Esophagus squamous epithelium (tissue), 5 donors: Measurements from ENCODE around the gene CGB1. TPM values are rescaled to one million over a fixed set of nuclear protein-coding genes. Genes with fewer than 3 reads are reported as not detected.
A peak's percentile ranks its signal among the peaks of the same experiment; 100 is the strongest.

ENCODE experiments used
- DNase-seq: peaks from one replicate; lab custom pipeline; 2025; lab: John Stamatoyannopoulos, UW
- H3K27ac ChIP-seq, 4 donors: fragments of 200-600 bp; sonication (generic); one replicate each; pipeline ENCODE4 v1.5.1; 2016 to 2019; ENCODE audit warnings: mild to moderate bottlenecking in 1 of 4
- H3K27me3 ChIP-seq, 4 donors: fragments of 200-600 bp; sonication (generic); 1 replicate in 3 of 4; 2 replicates in 1 of 4; pipeline versions ENCODE4 v1.5.1 to v1.6.0; 2017 to 2021; ENCODE audit warnings: antibody characterized with exemption in 1 of 4
- H3K36me3 ChIP-seq, 3 donors: fragments of 200-600 bp; sonication (generic); one replicate each; pipeline ENCODE4 v1.5.1; 2016 to 2019
- H3K4me1 ChIP-seq, 3 donors: fragments of 200-600 bp; sonication (generic); one replicate each; pipeline ENCODE4 v1.5.1; 2017 to 2019
- H3K4me3 ChIP-seq, 4 donors: fragments of 200-600 bp; sonication (generic); 1 replicate in 3 of 4; 2 replicates in 1 of 4; pipeline ENCODE4 v1.5.1; 2016 to 2019; ENCODE audit warnings: mild to moderate bottlenecking in 2 of 4, moderate library complexity in 1 of 4
- H3K9me3 ChIP-seq, 3 donors: fragments of 200-600 bp; sonication (generic); one replicate each; pipeline ENCODE4 v1.5.1; 2016 to 2019
- POLR2A ChIP-seq, 4 donors: fragments of 450-650 bp; IDR thresholded peaks; one replicate each; pipeline ENCODE4 v1.6.1; 2017; ENCODE audit warnings: antibody characterized with exemption in 4 of 4, mild to moderate bottlenecking in 4 of 4, moderate library complexity in 3 of 4
- WGBS, 2 donors: methylation state at CpG; one replicate each; pipeline ENCODE4 v1.1.5; 2018; 5-methylcytosine and 5-hydroxymethylcytosine counted together
- intact Hi-C: fragments of 100-400 bp; cut with DNase I; formaldehyde crosslinking; loops from one replicate; pipeline ENCODE4 v1.15.0; 2022
- total RNA-seq, 4 donors: library from RNA; depleted of rRNA; stranded (reverse); fragments of >200 nt; gene quantifications; one replicate each; pipeline ENCODE4 v1.1.0, GENCODE V29; 2016
- TF ChIP-seq, protein P1 (sequence below), 6 experiments: fragments of 450-650 bp in 4 of 6; fragments of 200-600 bp in 2 of 6; sonication (generic) in 2 of 6; IDR thresholded peaks; one replicate each; pipeline ENCODE4 v1.5.1; 2016 to 2019; ENCODE audit warnings: antibody characterized with exemption in 6 of 6, mild to moderate bottlenecking in 4 of 6, moderate library complexity in 4 of 6
- donor health status: DM: yes; HTN: yes; CAD: no.

Gene CGB1
- total RNA-seq, 4 donors from 2014 or later: not detected

- 90 to 92% methylated on average over 12 to 16 of the region's 21 CpGs for WGBS, 2 donors
- no peak for DNase-seq
Observed at GRCh38 chr19:49070416-49070815, 33.7 kb upstream of the CGB1 start.

GRCh38 chr19:49069026-49069425 is 32.3 kb upstream of the CGB1 start:
- peaks cover 5 to 100% (median 22%) of the 10 kb centered on the region in 4 donors for H3K27me3 ChIP-seq
- WGBS, 2 donors: 84 to 91% methylated on average over 6 to 9 of the region's 9 CpGs
- intact Hi-C loops: no loop called here
- peaks cover 9 to 37% (median 10%) of the 10 kb centered on the region in 3 donors for H3K4me1 ChIP-seq
- H3K27ac ChIP-seq: no peak overlapping the region
- H3K36me3 ChIP-seq: no peaks in the 10 kb centered on the region
- no peaks in the 10 kb centered on the region for H3K9me3 ChIP-seq
- TF ChIP-seq POLR2A (IDR thresholded peaks at IDR 0.05): no peak
- TF ChIP-seq, protein P1, sequence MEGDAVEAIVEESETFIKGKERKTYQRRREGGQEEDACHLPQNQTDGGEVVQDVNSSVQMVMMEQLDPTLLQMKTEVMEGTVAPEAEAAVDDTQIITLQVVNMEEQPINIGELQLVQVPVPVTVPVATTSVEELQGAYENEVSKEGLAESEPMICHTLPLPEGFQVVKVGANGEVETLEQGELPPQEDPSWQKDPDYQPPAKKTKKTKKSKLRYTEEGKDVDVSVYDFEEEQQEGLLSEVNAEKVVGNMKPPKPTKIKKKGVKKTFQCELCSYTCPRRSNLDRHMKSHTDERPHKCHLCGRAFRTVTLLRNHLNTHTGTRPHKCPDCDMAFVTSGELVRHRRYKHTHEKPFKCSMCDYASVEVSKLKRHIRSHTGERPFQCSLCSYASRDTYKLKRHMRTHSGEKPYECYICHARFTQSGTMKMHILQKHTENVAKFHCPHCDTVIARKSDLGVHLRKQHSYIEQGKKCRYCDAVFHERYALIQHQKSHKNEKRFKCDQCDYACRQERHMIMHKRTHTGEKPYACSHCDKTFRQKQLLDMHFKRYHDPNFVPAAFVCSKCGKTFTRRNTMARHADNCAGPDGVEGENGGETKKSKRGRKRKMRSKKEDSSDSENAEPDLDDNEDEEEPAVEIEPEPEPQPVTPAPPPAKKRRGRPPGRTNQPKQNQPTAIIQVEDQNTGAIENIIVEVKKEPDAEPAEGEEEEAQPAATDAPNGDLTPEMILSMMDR (IDR thresholded peaks at IDR 0.05): no peak
- H3K4me3 ChIP-seq: no peak overlapping the region
- no peak for DNase-seq

More at GRCh38 chr19:49070416-49070815, 33.7 kb upstream of the CGB1 start:
- Histone ChIP-seq H3K4me3 (no peak overlapping the region), H3K36me3 (no peaks in the 10 kb centered on the region), H3K4me1 (peaks cover under 1 to 25% (median 3%) of the 10 kb centered on the region in 3 donors), H3K27ac (no peak overlapping the region), H3K27me3 (peaks cover 5 to 92% (median 21%) of the 10 kb centered on the region in 4 donors), H3K9me3 (no peaks in the 10 kb centered on the region)
- TF ChIP-seq POLR2A (IDR thresholded peaks at IDR 0.05): no peak
- TF ChIP-seq, protein P1 (IDR thresholded peaks at IDR 0.05): no peak
- intact Hi-C loops: no loop called here

GRCh38 chr19:49067554-49067953 is 30.9 kb upstream of the CGB1 start:
- TF ChIP-seq, protein P1 (IDR thresholded peaks at IDR 0.05): no peak
- no peak for TF ChIP-seq POLR2A (IDR thresholded peaks at IDR 0.05)
- no peaks in the 10 kb centered on the region for H3K9me3 ChIP-seq
- no peak for DNase-seq
- intact Hi-C loops: no loop called here
- H3K36me3 ChIP-seq: no peaks in the 10 kb centered on the region
- peaks cover 9 to 37% (median 10%) of the 10 kb centered on the region in 3 donors for H3K4me1 ChIP-seq
- no peak overlapping the region for H3K4me3 ChIP-seq
- H3K27ac ChIP-seq: no peak overlapping the region
- peaks cover 0 to 100% (median 11%) of the 10 kb centered on the region in 4 donors for H3K27me3 ChIP-seq
- 46 to 62% methylated on average over 2 of the region's 3 CpGs for WGBS, 2 donors

GRCh38 chr19:49065905-49066512 is 29.3 kb upstream of the CGB1 start:
- Histone ChIP-seq H3K9me3 (no peaks in the 10 kb centered on the region), H3K4me1 (peaks cover 6 to 28% (median 10%) of the 10 kb centered on the region in 3 donors), H3K4me3 (no peak overlapping the region), H3K27me3 (peaks cover 0 to 100% (median 8%) of the 10 kb centered on the region in 4 donors), H3K36me3 (no peaks in the 10 kb centered on the region), H3K27ac (no peak overlapping the region)
- WGBS, 2 donors: 52 to 64% methylated on average over 10 to 12 of the region's 13 CpGs
- no peak for DNase-seq
- no peak for TF ChIP-seq POLR2A (IDR thresholded peaks at IDR 0.05)
- TF ChIP-seq, protein P1 (IDR thresholded peaks at IDR 0.05): no peak
- intact Hi-C loops: no loop called here

- no peak for DNase-seq
- Histone ChIP-seq H3K27ac (peak within 1 kb of the TSS; percentile 67 to 82 (median 76)), H3K4me1 (peaks cover 6 to 28% (median 10%) of the 10 kb centered on the region in 3 donors), H3K27me3 (peaks cover 0 to 100% (median 8%) of the 10 kb centered on the region in 4 donors), H3K4me3 (peak within 1 kb of the TSS; percentile 21 to 65 (median 44)), H3K9me3 (no peaks in the 10 kb centered on the region), H3K36me3 (no peaks in the 10 kb centered on the region)
- intact Hi-C loops: no loop called here
- TF ChIP-seq, protein P1 (IDR thresholded peaks at IDR 0.05): no peak
- TF ChIP-seq POLR2A (IDR thresholded peaks at IDR 0.05): no peak
- WGBS, 2 donors: 0 to 3% methylated on average over 9 to 10 of the region's 53 CpGs
Observed at GRCh38 chr19:49064768-49065611, 28.3 kb upstream of the CGB1 start, which contains the start of gene NTF4. TSS of gene NTF4 (minus strand) at chr19:49064818. CDS start at chr19:49061997, 2,821 bp downstream.
